Rectal smooth muscle tissue (tissue), 1 donor: Measurements from ENCODE around the gene GNRH2.
"Not testable (repeated sequence)": the region's sequence is repeated elsewhere in the genome, so short reads cannot be mapped to it uniquely, and the experiment has no call there.

Source experiments
- H3K27ac ChIP-seq: one replicate; pipeline ENCODE4 v1.7.0; 2013; ENCODE audit warnings: low read depth, low read length, inconsistent platforms
- H3K27me3 ChIP-seq: one replicate; pipeline ENCODE4 v1.7.0; 2013; ENCODE audit warnings: low read length; ENCODE audit not compliant: control insufficient read depth, insufficient read depth
- H3K36me3 ChIP-seq: one replicate; pipeline ENCODE4 v1.7.0; 2013; ENCODE audit warnings: low read length; ENCODE audit not compliant: control insufficient read depth, insufficient read depth
- H3K4me1 ChIP-seq: one replicate; pipeline ENCODE4 v1.7.0; 2013; ENCODE audit warnings: low read length; ENCODE audit not compliant: control insufficient read depth, insufficient read depth
- H3K4me3 ChIP-seq: one replicate; pipeline ENCODE4 v1.7.0; 2013; ENCODE audit warnings: low read length
- H3K9ac ChIP-seq: one replicate; pipeline ENCODE4 v1.7.0; 2013; ENCODE audit warnings: low read length

GNRH2 gene

GRCh38 chr20:3043322-3043721 is at the start of gene GNRH2:
GNRH2 (plus strand) TSS chr20:3043622; CDS start chr20:3044415, 793 bp downstream.
- H3K27me3 ChIP-seq, result no peaks in the 10 kb centered on the region
- H3K4me3 ChIP-seq, result no peak within 1 kb of the TSS
- no peak within 1 kb of the TSS for H3K9ac ChIP-seq
- H3K36me3 ChIP-seq, result peaks cover 22% of the 10 kb centered on the region
- H3K4me1 ChIP-seq, result peaks cover 7% of the 10 kb centered on the region
- H3K27ac ChIP-seq, result no peak within 1 kb of the TSS

GRCh38 chr20:2995796-2996195 is 47.6 kb upstream of the GNRH2 start:
- Histone ChIP-seq H3K4me3 (no peak overlapping the region), H3K27ac (no peak overlapping the region), H3K9ac (no peak overlapping the region), H3K27me3 (no peaks in the 10 kb centered on the region), H3K36me3 (peaks cover 3% of the 10 kb centered on the region), H3K4me1 (no peaks in the 10 kb centered on the region)

- Histone ChIP-seq H3K9ac (no peak overlapping the region), H3K4me3 (no peak overlapping the region), H3K4me1 (no peaks in the 10 kb centered on the region), H3K36me3 (no peaks in the 10 kb centered on the region), H3K27ac (no peak overlapping the region), H3K27me3 (no peaks in the 10 kb centered on the region)
These were observed 44.7 kb upstream of the GNRH2 start for GRCh38 chr20:2998728-2999127.

- Histone ChIP-seq H3K27ac (no peak overlapping the region), H3K27me3 (no peaks in the 10 kb centered on the region), H3K36me3 (no peaks in the 10 kb centered on the region), H3K4me3 (no peak overlapping the region), H3K4me1 (no peaks in the 10 kb centered on the region), H3K9ac (no peak overlapping the region)
These were observed 42.4 kb upstream of the GNRH2 start for GRCh38 chr20:3000852-3001523.

GRCh38 chr20:3003416-3003815 is 40.0 kb upstream of the GNRH2 start:
- no peak overlapping the region for H3K4me3 ChIP-seq
- H3K27ac ChIP-seq, result no peak overlapping the region
- no peaks in the 10 kb centered on the region for H3K4me1 ChIP-seq
- H3K27me3 ChIP-seq, result no peaks in the 10 kb centered on the region
- peaks cover 4% of the 10 kb centered on the region for H3K36me3 ChIP-seq
- H3K9ac ChIP-seq, result no peak overlapping the region

- Histone ChIP-seq H3K36me3 (peaks cover 8% of the 10 kb centered on the region), H3K4me3 (no peak overlapping the region), H3K4me1 (no peaks in the 10 kb centered on the region), H3K27ac (no peak overlapping the region), H3K27me3 (no peaks in the 10 kb centered on the region), H3K9ac (no peak overlapping the region)
These were observed 32.3 kb upstream of the GNRH2 start for GRCh38 chr20:3010985-3011723.

GRCh38 chr20:3011752-3012151 is 31.7 kb upstream of the GNRH2 start:
- H3K4me3 ChIP-seq, result no peak overlapping the region
- H3K9ac ChIP-seq, result no peak overlapping the region
- H3K27me3 ChIP-seq, result no peaks in the 10 kb centered on the region
- no peak overlapping the region for H3K27ac ChIP-seq
- H3K36me3 ChIP-seq, result peaks cover 8% of the 10 kb centered on the region
- no peaks in the 10 kb centered on the region for H3K4me1 ChIP-seq

- no peak overlapping the region for H3K9ac ChIP-seq
- no peak overlapping the region for H3K4me3 ChIP-seq
- peaks cover 8% of the 10 kb centered on the region for H3K36me3 ChIP-seq
- no peak overlapping the region for H3K27ac ChIP-seq
- no peaks in the 10 kb centered on the region for H3K27me3 ChIP-seq
- no peaks in the 10 kb centered on the region for H3K4me1 ChIP-seq
These were observed 29.7 kb upstream of the GNRH2 start for GRCh38 chr20:3013771-3014170.

GRCh38 chr20:3014179-3014578 is 29.2 kb upstream of the GNRH2 start:
- Histone ChIP-seq H3K4me3 (no peak overlapping the region), H3K27ac (no peak overlapping the region), H3K9ac (no peak overlapping the region), H3K36me3 (peaks cover 8% of the 10 kb centered on the region), H3K27me3 (no peaks in the 10 kb centered on the region), H3K4me1 (no peaks in the 10 kb centered on the region)

- Histone ChIP-seq H3K36me3 (peaks cover 8% of the 10 kb centered on the region), H3K9ac (no peak overlapping the region), H3K27ac (no peak overlapping the region), H3K27me3 (no peaks in the 10 kb centered on the region), H3K4me1 (no peaks in the 10 kb centered on the region), H3K4me3 (no peak overlapping the region)
These were observed 28.8 kb upstream of the GNRH2 start for GRCh38 chr20:3014662-3015061.

GRCh38 chr20:3015302-3015701 is 28.1 kb upstream of the GNRH2 start:
- H3K4me3 ChIP-seq, H3K27me3 ChIP-seq, H3K36me3 ChIP-seq, H3K27ac ChIP-seq, H3K9ac ChIP-seq, H3K4me1 ChIP-seq: not testable (repeated sequence)

- Histone ChIP-seq H3K4me1 (no peaks in the 10 kb centered on the region), H3K36me3 (peaks cover 33% of the 10 kb centered on the region), H3K27me3 (no peaks in the 10 kb centered on the region), H3K27ac (no peak overlapping the region), H3K4me3 (no peak overlapping the region), H3K9ac (no peak overlapping the region)
These were observed 22.1 kb upstream of the GNRH2 start for GRCh38 chr20:3021327-3021726.

- H3K4me1 ChIP-seq, result no peaks in the 10 kb centered on the region
- no peaks in the 10 kb centered on the region for H3K27me3 ChIP-seq
- no peak overlapping the region for H3K4me3 ChIP-seq
- no peak overlapping the region for H3K9ac ChIP-seq
- H3K27ac ChIP-seq, result no peak overlapping the region
- H3K36me3 ChIP-seq, result peaks cover 38% of the 10 kb centered on the region
These were observed 21.6 kb upstream of the GNRH2 start for GRCh38 chr20:3021777-3022176.
